ENCODE measurements around the gene PLCD3.

The PLCD3 gene

DNA sequence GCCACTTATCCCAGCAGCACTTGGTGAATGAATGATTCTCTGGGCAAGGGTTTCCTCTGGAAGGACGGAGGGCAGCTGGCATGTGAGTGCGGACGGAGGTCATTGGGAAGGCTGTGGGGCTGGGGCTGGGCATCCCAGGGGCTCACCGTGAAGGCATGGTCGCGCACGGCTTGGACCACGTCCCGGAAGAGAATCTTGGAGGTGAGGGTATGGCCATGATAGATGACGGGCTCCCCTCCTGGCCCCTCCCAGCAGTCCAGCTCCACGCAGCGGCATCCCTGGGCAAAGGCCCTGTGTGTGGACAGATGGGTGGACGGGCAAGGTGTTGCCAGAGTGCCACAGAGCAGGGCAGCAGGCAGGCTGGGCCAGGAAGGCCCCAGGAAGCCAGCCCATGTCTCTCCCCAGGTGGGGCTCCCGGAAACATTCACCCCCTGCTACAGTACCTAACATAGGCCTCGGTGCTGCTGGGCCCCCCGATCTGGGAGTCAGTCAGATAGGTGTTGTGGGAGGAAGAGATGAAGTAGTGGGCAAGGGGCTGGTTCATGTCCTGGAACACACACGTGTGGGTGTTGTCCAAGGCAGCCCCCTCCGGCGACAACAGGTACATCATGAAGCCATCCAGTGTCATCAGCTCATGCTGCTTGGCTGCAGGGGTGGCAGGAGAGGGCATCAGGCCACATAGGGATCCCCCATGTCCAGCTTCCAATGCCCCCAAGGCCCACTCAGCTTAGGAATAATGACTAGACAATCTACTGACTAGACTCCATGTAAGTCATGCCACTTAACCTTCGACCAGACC is 14.3 kb downstream of the PLCD3 start:
- no peak for DNase-seq (ENCODE audit: low read depth in 2 of 2)

DNA sequence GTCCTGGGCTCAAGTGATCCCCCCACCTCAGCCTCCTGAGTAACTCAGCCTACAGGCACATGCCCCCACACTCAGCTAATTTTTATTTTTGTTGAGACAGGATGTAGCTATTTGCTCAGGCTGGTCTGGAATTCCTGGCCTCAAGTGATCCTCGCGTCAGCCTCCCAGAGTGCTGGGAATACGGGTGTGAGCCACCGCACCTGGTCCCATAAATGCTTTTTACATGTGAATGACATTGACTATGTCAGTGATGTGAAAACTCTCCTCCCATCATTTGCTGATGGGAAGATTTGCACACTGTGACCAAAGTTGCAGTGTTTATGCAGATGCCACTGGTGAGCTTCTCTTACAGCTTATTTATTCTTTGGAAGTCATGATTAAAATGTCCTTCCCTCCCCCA is 15.0 kb downstream of the PLCD3 start:
- DNase-seq (ENCODE audit: low read depth in 2 of 2), result no peak

DNA sequence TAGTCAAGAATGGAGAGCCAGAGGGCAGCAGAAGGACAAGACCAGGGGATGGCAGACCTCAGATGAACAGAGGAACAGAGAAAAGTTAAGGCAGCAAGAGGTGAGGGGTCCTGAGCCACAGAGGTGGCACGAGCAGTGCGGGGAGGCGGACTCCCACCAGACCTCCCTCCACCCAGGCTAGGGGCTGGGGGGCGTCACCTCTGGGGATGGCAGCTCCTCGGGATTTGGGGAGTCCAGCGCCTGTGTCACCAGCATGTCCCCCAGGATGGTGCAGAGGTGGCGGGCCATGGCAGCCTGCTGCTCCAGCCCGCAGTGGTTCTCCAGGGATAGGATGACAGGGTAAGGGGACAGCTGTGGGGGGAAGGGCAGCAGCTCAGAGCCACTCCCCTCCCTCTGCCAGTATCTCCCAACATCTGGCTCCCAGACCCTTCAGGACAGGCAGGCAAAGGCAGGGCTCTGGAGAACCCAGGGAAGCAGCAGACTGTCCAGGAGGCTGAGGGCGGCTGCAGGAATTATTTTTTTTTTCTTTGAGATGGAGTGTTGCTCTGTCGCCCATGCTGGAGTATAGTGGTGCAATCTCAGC is 15.8 kb downstream of the PLCD3 start:
- DNase-seq (ENCODE audit: low read depth in 2 of 2), result no peak

DNA sequence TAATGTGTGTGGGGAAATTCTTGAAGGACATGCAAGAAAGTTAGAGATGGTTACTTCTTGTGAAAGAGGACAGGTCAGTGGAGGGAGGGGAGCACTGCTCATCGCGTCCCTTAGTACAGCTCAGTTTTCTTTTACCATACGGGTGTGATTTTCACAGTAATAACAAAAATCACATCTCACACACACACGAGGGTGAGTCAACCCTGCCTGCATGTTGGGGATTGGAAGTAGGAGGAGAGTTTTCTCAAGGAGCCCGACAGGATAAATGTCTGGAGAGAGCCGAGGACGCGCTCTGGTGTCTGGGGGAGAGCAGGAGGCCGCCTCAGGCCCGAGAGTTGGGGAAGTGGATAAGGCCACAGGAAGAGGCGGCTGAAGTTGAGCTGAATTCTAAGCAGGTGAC is 16.4 kb downstream of the PLCD3 start:
- DNase-seq (ENCODE audit: low read depth in 2 of 2), result no peak

DNA sequence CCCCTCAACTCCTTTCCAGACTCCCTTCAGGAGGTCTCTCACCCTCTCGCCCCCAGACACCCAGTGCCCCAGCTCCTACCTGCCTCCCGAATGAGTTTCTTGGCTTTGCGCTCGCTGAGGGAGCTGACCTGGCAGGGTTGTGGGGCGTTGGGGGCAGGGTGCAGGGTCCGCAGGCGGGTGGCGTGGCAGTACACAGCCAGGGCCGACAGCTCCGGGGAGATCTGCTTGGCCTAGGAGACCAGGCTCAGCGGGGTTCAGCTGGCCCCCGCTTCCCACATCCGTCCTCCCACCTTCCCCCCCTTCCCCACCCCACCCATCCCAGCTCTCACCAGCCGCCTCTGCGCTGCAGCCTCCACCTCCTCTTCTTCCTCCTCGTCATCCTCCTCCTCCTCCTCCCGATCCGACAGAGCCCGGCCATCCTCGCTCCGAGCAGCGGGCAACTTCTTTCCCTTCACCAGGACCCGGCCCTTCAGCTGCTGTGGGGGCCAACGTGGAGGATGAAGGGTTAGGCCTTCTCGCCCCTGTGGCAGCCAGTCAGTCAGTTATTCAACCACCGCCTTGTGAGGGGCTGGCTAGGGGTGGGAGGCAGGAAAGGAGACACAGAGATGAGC is 17.2 kb downstream of the PLCD3 start:
- no peak for DNase-seq (ENCODE audit: low read depth in 2 of 2)

DNA sequence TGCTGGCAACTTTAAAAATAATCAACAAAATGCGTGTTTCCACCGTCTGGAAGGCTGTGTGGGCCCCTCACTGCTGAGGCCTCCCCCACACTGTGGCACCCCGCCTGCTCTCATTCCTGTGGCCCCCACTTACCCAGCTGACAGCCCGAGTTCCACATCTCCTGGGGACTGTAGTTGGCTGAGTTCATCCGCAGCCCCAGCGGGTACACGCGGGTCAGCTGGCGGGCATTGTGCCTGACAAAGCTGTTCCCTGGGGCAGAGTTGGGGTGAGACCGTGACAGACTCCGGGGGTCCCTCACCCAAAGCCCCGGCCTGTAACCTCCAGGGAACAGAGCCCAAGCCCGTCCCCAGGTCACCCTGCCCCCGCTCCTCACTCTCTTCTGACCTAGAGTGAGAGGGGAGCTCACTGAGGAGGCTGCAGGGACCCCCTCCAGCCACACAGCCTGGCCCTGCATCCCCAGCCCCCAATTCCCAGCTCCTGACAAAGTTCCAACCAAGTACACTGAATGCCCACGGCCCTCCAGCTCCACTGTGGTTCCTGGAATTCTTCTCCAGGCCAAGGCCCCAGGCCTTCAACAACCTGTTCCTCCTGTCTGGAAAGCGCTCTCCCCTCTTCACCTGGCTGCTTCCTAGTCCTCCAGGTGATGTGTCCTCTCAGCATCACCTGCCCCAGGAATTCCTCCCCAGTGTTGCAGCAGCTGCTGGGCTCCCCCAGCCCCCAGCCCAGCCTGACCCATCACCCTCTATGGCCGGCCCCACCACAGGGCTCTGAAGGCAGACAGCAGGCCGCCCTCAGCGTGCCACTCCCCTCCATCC is 18.0 kb downstream of the PLCD3 start:
- no peak for DNase-seq (ENCODE audit: low read depth in 2 of 2)

DNA sequence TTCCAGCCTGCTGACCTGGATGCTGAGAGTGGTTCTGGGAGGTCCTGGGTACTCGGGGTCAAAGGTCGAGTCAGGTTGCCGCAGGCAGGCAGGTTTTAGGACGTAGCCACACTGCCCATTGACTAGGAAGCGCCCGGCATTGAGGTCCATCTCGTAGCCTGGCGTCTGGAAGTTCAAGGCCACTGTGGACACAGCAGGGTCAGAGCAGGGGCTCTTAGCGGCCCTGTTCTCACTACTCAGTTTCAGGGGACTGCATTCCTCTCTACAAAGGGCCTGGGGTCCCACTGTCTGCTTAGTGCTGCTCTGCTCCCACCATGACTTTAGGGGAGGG is 18.9 kb downstream of the PLCD3 start:
- no peak for DNase-seq (ENCODE audit: low read depth in 2 of 2)

DNA sequence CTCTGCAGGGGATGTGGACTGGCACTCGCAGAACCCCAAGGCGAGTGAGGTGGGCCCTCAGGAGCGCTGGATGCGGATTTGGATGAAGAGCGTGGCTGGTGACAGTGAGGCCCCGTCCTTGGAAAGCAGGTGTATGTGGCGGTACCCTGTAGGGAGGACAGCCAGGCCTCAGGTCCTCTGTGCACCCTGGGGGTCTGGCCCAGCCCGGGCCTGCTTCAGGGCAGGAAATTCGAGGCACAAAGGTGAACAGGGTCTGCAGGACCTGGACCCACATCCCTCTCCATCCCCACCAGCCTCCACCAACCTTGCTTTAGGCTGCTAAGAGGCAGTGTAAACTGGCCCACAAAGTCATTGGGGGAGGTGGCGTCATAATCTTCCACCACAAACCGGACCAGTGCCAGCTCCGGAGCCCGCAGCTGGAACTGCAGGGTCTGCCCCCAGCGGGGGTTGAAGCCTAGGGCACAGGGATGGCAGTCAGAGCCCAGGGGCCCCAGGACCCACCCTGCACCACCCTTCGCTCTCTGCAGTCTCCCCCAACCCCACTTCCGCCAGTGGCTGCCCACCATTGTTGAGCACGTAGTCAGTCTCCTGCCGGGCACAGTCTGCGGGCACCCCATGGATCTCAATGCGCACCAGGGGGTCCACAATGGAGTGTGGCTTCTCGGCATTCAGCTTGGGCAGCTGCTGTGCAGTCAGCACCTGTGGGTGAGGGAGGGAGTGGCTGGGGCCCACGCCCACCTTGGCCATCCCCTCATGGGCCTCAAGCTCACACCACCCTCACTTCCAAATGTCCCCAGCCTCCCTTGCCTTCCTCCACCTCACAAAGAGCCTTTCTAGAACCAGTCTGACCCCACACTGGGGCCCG is 19.5 kb downstream of the PLCD3 start:
- no peak for DNase-seq (ENCODE audit: low read depth in 2 of 2)

DNA sequence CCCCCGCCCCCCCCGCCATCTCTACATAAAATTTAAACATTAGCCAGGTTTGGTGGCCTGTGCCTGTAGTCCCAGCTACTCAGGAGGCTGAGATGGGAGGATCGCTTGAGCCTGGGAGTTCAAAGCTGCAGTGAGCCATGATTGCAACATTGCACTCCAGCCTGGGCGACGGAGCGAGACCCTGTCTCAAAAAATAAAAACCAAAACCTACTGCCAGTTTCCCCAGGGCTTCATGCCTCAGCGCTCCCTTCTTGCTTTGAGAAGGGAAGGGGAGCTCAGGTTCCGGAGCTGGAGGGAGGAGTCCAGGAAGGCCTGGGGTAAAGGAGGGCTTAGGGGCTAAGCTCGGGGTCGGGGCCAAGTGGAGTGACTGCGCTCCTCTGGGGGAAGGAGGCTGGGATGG is 20.5 kb downstream of the PLCD3 start:
- DNase-seq (ENCODE audit: low read depth in 2 of 2), result no peak

DNA sequence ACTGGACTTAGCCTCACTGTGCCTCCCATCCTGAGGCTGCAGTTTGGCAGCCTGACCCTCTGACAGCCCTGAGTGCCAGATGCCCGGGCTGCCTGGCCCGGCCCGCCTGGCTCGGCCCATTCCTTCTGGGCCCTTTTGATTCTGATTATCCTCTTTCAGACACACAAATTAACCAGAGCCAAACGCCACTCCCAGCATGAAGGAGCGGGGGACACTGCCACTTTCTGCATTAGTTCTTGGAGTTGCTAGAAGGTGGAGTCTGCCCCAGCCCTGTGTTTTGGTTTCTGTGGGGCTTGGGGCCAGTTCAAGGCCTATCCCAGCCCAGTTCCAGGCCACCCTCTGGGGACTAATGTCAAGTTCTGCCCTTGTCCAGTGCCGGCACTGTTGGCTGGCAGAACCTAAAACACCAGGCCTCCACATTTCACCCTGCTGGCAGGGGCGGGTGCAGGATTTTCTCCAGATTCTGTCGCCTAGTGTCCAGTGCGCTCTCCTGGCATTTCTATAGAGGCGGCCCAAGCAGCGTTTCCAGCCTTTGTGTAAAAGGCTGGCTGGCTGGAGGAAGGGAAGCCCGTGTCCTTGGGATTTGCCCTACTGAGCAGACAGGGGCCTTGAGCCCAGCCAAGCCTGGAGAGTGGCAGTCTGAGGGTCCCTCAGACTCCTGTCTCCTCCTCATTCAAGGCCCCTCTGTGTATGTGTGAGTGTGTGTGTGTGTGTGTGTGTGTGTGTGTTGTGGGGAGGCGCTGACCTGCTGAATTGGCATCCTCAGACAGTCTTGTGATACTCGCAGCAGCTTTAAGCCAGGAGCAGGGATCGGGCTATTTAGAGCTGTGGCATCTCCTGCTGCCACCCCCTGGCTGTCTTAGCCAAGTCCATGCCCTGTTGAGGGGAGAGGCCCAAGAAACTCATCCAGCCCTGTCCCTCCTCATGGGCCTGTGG is 21.4 kb downstream of the PLCD3 start:
- DNase-seq (ENCODE audit: low read depth in 2 of 2), result no peak

DNA sequence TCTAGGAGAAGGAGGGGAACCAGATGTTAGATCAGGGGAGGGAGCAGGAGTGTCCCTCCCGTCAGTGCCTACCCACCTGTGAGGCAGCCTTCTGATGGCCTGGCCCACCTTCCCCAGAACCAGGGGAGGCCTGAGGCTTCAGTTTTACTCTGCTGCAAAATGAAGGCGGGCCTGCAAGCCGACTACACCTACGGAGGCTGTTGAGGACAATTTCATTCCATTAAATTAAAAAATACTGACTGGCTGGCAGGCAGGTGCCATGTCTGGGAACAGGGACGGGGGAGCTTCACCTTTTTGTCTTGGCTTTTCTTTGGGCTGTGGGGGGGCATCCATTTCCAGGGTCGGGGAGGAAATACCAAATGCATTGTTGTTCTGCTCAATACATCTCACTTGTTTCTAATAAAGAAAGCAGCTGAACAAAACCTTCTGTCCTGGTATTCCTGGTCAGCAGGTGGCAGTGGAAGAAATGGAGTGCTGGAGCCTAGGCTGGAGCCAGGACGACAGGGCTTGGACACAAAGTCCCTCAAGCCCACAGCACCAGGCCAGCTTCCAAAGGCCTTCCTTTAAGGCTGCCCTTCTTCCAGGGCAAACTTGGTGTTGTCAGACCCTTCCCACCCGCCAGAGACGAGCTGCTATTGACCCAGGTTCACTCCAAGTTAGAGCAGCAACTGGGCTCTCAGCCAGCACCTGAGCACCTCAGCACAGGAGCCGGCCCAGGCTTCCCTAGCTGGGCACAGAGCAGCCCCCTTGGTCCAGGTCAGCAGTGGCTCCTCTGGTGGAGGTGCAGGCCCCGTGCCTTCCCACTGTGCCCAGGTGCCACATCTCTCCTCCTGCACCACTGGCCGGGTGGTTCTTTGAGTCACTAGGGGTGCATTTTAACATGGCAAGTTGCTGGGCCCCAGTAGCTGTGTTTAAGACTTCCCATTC is 23.5 kb downstream of the PLCD3 start:
- DNase-seq (ENCODE audit: low read depth in 2 of 2), result no peak

DNA sequence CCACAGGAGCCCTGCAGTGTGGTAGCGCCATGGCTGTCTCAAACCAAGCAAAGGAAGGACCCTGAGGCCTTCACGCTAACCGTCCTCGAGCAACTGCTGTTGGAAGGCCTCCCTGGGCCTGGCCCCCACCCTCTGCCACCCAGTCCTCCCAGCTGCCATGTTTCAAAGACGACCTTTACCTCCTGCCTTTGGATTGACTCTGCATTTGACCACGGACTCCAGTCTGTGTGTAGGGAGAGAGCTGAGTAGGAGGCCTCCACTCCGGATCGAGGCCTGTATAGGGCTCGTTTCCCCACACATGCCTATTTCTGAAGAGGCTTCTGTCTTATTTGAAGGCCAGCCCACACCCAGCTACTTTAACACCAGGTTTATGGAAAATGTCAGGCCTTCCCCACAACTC is 24.3 kb downstream of the PLCD3 start:
- DNase-seq (ENCODE audit: low read depth in 2 of 2), result no peak

DNA sequence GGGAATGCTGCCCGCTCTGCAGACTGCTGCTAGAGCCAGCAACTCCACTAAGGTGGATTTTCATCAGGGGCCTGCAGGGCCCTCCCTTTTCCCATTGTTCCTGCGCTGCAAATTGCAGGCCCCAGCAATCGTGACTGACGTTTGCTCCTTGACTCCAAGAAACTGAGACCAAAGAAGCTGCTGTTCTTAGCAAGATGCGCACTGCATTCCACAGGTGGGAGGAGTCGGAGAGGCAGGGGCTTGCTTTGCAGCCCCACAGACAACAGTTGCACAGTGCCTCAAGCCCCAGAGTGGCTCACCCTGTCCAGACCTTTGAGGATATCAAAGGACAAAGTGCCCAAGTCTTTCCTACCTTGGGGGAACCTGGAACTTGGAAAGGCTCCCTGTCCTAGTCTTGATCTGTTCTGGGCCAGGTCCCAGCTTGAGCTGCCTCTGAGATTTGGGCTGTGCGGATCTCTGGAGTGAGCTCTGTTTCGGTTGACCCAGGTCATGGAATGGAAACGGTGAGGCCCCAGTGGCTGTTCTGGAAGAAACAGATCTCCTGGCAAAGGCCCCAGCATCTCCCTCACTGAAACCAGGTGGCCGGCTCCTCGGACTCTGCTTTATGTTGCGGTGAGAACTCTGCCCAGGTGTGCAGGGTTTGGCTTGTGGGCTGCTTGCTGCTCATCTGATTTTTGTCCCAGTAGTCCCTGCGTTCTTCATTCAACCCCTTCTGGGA is 24.9 kb downstream of the PLCD3 start:
- no peak for DNase-seq (ENCODE audit: low read depth in 2 of 2)

DNA sequence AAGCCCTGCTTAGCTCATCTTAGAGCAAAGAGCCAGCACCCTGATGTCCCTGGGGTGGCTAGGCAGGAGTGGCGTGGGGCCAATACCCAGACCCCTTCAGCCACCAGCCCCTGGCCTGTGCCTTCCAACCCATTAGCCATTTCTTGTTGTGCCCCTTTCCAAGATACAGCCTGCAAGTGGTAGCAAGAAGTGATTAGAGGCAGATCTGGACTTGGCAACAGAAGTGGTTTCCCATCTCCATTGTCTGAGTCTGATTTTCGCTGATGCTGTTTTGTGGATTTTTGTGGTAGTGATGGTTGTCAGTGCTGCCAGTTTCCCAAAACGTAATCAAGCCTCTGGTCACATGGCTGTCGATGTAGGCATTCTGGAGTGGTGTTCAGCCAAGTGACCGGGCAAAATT is 25.7 kb downstream of the PLCD3 start:
- DNase-seq (ENCODE audit: low read depth in 2 of 2), result no peak

DNA sequence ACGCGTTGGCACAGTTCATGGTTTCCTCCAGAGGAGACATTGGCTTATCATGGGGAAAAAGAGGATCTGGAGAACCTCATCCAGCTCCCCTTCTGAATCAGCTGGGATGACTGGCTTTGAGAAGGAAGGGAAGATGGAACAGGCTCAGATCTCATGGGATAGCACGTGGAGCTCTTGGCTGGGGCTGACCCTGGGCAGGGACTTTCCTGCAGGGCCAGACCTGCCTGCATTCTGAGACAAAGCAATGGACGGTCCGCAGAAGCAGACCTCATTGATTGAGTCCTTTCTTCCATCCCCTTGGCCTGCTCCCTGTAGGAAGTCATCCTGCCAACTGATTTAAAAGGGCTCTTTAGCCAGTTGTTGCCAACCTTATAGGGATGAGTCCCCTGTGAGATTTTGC is 26.2 kb downstream of the PLCD3 start:
- no peak for DNase-seq (ENCODE audit: low read depth in 2 of 2)

DNA sequence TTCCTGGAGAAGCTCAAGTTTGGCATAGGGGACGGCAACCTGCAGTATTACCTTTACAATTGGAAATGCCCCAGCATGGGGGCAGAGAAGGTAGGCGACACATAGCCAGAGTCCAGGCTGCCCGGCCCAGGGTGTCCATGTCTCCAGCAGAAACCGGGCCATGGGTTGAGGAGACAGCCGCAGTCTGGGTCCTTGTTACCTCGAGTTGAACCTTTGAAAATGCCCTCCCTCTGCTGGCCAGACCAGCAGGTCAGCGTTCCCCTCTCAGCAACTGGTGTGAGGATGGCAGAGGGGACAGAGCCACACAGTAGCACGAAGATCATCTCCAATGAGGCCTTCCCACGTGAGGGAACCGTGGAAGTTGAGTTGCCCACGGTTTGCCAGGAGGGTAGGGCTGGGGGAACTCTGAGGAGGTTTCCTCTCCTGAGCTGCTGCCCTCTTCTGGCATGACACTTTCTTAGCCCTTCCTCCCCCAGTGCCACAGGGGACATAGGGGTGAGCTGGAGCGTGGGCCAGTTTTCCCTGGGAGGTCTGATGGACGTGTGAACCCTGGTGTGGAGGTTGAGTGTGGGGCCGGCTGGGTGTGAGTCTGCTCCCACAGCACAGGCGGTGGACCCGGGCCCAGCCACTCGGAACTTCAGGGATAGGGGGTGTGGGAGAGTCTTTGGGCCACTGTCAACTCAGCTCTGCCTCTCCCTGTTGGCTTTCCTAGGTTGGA is 27.2 kb downstream of the PLCD3 start:
- DNase-seq (ENCODE audit: low read depth in 2 of 2), result no peak

DNA sequence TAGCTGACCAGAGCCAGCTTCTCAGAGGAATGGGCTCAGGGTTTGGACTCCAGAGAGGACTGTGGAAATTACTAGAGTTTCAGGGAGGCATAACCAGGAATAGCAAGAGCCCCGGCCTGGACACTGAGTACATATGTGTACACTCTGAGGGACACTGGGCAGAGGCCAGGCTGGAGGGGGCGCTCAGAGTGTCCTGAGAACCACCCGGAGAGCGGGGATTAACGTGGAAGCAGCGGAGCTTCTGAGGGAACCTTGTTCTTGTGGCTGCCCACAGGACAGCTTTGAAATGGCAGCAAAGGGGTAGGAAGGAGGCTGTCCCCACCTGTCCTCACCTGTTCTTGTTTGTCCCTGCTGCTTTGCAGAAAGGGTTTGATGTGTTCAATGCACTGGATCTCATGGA is 27.8 kb downstream of the PLCD3 start:
- no peak for DNase-seq (ENCODE audit: low read depth in 2 of 2)

DNA sequence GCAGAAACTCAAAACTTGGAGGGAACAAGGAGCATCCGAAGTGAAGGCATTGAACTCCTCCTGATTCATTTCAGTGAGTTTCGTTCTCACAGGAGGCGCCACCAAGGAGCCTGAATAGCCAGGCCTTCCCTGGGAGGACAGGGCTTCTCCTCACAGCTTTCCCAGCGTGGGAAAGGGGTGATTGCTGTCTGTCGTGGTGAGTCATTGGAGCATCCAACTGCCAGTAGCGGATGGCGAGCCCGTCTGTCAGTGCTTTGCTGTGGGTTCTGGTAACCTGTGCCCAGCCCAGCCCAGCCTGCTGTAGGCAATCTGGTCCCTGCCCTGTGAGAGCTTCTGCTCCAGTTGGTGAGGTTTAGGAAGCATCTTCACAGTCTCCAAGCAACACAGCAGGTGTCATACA is 28.3 kb downstream of the PLCD3 start:
- DNase-seq (ENCODE audit: low read depth in 2 of 2), result no peak
